HG02970 (cell line): Measurements from ENCODE around the gene C11orf91.
"Not testable (repeated sequence)": the region's sequence is repeated elsewhere in the genome, so short reads cannot be mapped to it uniquely, and the experiment has no call there.

ENCODE experiments used
- ATAC-seq: cut with Tn5 transposase; IDR thresholded peaks from one replicate; pipeline ENCODE4 v1.9.1; 2021; ENCODE audit warnings: mild to moderate bottlenecking, moderate library complexity, moderate number of reproducible peaks; ENCODE audit not compliant: unreplicated experiment, low FRiP score

Gene C11orf91

GRCh38 chr11:33698921-33699320 is 1.7 kb downstream of the C11orf91 start:
- no peak for ATAC-seq

GRCh38 chr11:33697997-33698396 is 2.6 kb downstream of the C11orf91 start:
- no peak for ATAC-seq

GRCh38 chr11:33696931-33697638 is 3.5 kb downstream of the C11orf91 start:
- no peak for ATAC-seq

GRCh38 chr11:33696411-33696810 is 4.2 kb downstream of the C11orf91 start:
- no peak for ATAC-seq

GRCh38 chr11:33695051-33695566 is 5.5 kb downstream of the C11orf91 start:
- no peak for ATAC-seq

- no peak for ATAC-seq
These were observed 6.1 kb downstream of the C11orf91 start for GRCh38 chr11:33694346-33695050.

GRCh38 chr11:33692541-33692940 is 8.1 kb downstream of the C11orf91 start:
- no peak for ATAC-seq

- ATAC-seq = no peak
These were observed 8.6 kb downstream of the C11orf91 start for GRCh38 chr11:33692013-33692504.

GRCh38 chr11:33691066-33691864 is 9.4 kb downstream of the C11orf91 start:
- no peak for ATAC-seq

GRCh38 chr11:33690290-33691065 is 10.1 kb downstream of the C11orf91 start:
- no peak for ATAC-seq

GRCh38 chr11:33689501-33689900 is 11.1 kb downstream of the C11orf91 start:
- ATAC-seq = no peak

GRCh38 chr11:33689085-33689484 is 11.5 kb downstream of the C11orf91 start:
- no peak for ATAC-seq

- no peak for ATAC-seq
These were observed 12.7 kb downstream of the C11orf91 start for GRCh38 chr11:33687733-33688479.

- no peak for ATAC-seq
These were observed 15.5 kb downstream of the C11orf91 start for GRCh38 chr11:33685082-33685481.

- ATAC-seq = no peak
These were observed 16.5 kb downstream of the C11orf91 start for GRCh38 chr11:33684003-33684706.

- ATAC-seq = no peak
These were observed 18.2 kb downstream of the C11orf91 start for GRCh38 chr11:33682446-33682845.

GRCh38 chr11:33682019-33682418 is 18.6 kb downstream of the C11orf91 start:
- ATAC-seq = no peak

- not testable (repeated sequence) for ATAC-seq
These were observed 22.0 kb downstream of the C11orf91 start for GRCh38 chr11:33678616-33679015.
